WTC11 (cell line): ENCODE results near the gene BBS1.

Experiments
- ELF4 ChIP-seq: sonication (generic); formaldehyde crosslinking; IDR thresholded peaks from 2 replicates; pipeline ENCODE4 v1.8.1; 2022; ENCODE audit warnings: low read depth, mild to moderate bottlenecking, moderate library complexity, missing genetic modification reagents
- NR2C2 ChIP-seq: sonication (generic); formaldehyde crosslinking; IDR thresholded peaks from 2 replicates; pipeline ENCODE4 v1.8.0; 2022; ENCODE audit warnings: mild to moderate bottlenecking, missing genetic modification reagents
- USF2 ChIP-seq: sonication (generic); formaldehyde crosslinking; IDR thresholded peaks from 2 replicates; pipeline ENCODE4 v1.8.1; 2023; ENCODE audit warnings: mild to moderate bottlenecking, missing genetic modification reagents, moderate library complexity
- ZNF263 ChIP-seq: sonication (generic); formaldehyde crosslinking; IDR thresholded peaks from 2 replicates; pipeline ENCODE4 v1.8.1; 2022; ENCODE audit warnings: low read depth, mild to moderate bottlenecking, moderate library complexity, missing genetic modification reagents

- TF ChIP-seq NR2C2 (CRISPR knock-in tag), result no peak
- TF ChIP-seq USF2 (CRISPR knock-in tag), result no peak
- no peak for TF ChIP-seq ZNF263 (CRISPR knock-in tag)
- TF ChIP-seq ELF4, result no peak
These were observed 54.5 kb downstream of the BBS1 start for GRCh38 chr11:66564984-66565383.
